GM18907 (cell line): Measurements from ENCODE around the gene HOXD8.
A peak's percentile ranks its signal among the peaks of the same experiment; 100 is the strongest.

Experiments used
- ATAC-seq: cut with Tn5 transposase; IDR thresholded peaks from one replicate; pipeline ENCODE4 v1.9.1; 2021; ENCODE audit warnings: mild to moderate bottlenecking, moderate library complexity; ENCODE audit not compliant: unreplicated experiment

HOXD8 gene

DNA sequence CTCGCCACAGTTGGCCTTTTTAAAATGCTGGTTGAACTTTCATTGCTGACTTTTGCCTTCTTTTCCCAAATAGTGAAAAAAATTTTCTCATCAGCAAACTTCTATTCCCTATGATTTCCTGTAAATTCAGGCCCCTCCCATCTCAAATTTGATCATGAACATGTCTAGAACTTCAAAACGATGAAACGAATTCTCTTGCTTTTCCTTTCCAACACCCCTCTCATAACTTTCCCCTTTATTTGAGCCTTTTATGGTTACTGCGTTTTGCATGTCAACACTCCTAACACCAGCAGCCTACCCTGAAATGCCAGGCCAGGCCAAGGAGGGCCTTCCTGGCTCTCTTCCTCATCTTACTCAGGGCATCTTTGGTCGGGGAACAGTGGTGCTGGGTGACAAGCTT is 38.6 kb upstream of the HOXD8 start:
- ATAC-seq, result no peak

DNA sequence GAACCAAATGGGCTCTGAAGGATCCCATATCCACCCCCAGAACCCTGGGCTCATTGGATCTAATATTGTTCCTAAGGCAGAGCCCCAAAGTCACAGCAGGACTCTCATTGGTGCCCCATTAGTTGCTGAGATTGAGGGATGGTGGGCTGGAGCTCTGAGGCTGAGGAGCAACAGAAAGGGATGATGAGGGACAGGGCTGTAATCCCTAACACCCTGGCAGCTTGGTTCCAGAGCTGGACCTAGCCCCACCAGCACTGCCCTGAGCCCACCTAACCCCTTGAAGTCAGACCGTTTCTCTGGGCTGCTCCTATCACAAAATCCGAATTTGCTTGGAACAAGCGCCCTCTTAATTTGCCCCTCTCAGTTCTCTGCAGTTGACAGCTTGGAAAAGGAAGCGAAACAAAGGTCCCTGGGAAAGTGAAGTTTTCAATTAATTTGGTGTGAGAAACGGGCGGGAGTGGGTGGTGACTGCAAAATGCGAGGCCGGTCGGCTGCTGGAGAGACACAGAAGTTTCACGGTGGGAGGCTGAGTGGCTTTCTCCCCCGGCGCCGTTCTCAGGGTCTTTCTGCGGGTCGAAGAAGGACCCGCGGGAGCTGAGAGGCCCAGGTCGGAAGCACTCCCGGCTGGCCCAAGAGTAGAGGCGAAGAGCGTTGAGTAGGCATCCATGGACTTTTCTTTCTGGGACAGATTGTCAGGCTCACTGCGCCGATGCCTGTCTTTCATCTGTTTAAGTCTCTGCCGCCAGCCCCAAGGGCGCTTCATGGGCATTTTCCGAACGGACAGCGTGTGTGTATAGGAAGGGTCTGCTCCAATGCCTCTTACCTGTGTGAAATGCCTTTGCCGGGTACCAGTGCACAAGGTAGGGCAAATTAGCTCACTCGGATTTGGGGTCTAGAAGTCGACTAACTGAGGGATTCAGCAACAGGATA is 37.9 kb upstream of the HOXD8 start:
- ATAC-seq, result no peak

DNA sequence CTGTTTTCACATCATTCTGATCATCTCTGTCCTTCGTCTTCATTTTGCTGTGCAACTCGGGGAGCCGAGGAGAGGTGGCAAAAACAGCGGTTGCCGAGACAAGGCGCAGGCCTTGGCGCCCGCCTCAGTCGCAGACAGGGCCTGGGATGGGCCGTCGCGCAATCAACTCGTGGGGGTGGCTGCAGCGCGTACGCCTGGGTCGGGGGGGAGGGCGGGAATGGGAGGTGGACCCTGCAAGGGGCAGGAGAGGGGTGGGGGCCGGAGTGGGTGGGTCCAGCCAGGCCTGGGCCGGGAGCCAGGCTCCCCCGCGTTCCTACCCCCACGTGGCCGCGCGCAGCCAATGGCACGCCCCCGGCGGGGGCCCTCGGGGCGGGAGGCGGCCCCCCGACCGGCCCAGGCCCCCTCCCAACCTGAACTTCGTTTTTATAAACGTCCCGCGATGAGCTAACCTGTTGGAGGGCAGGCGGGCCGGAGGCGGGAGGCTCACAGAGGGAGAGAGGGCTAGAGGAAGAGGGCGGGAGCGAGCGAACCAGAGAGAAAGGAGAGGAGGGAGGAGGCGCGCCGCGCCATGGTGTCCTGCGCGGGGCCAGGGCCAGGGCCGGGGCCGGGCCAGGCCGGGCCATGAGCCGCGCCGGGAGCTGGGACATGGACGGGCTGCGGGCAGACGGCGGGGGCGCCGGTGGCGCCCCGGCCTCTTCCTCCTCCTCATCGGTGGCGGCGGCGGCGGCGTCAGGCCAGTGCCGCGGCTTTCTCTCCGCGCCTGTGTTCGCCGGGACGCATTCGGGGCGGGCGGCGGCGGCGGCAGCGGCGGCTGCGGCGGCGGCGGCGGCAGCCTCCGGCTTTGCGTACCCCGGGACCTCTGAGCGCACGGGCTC is 37.0 kb upstream of the HOXD8 start, which contains the start of gene HOXD13:
TSS of gene HOXD13 (plus strand) at position 452 of the 875 bp plus-strand sequence. CDS start at position 622, 170 bp downstream.
- ATAC-seq, result no peak

DNA sequence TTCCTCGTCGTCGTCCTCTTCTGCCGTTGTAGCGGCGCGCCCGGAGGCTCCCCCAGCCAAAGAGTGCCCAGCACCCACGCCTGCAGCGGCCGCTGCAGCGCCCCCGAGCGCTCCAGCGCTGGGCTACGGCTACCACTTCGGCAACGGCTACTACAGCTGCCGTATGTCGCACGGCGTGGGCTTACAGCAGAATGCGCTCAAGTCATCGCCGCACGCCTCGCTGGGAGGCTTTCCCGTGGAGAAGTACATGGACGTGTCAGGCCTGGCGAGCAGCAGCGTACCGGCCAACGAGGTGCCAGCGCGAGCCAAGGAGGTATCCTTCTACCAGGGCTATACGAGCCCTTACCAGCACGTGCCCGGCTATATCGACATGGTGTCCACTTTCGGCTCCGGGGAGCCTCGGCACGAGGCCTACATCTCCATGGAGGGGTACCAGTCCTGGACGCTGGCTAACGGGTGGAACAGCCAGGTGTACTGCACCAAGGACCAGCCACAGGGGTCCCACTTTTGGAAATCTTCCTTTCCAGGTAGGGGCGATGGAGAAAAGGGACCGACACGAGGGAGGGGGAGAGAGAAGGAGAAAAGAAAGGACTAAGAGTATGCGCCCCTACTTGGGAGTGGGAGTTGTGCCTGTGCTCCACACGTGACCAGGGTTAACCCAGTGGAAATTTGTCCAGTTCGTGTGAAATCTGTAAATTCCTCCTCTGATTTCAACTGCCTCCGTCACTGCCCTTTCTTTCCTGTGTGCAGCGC is 36.2 kb upstream of the HOXD8 start:
- ATAC-seq, result no peak

DNA sequence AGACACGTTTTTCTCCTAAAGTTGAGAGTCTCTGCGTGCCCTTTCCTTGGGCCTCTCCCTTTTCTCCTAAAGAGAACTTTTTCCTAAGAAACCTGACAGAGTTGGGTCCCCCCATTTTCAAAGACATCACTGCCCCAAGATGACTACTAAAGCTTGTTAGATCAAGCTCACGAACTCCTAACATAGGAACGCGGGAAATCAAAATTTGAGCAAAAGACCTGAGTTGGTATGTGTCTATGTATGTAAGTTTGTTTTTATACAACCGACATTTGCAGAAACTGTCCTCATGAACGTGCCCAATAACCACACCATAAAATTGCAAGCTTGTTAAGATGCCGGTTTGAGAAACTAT is 35.6 kb upstream of the HOXD8 start:
- ATAC-seq, result no peak

DNA sequence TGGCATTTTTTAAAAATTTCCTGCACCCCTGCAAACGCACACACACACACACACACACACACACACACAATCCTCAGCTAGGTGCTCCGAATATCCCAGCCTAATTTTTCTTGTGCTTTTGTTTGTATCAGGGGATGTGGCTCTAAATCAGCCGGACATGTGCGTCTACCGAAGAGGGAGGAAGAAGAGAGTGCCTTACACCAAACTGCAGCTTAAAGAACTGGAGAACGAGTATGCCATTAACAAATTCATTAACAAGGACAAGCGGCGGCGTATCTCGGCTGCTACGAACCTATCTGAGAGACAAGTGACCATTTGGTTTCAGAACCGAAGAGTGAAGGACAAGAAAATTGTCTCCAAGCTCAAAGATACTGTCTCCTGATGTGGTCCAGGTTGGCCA is 35.2 kb upstream of the HOXD8 start:
- ATAC-seq, result no peak

DNA sequence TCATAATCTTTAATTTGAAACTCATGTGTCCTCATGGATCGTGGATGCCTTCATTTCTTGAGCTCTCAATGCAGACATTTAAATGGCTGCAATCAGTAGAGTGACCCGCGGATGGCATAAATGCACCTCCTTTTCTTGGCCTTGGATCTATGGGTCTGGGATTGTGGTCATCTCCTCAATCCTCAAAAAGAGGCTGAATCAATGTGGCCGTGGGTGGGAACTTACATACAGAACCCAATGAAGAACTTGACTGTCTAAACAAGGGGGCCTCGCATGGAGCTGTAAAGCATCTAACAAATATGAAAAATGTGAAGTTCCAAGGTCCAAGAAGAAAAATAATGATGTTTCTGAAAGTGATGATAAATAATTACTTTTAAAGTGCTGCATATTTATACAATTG is 34.1 kb upstream of the HOXD8 start:
- ATAC-seq, result no peak

DNA sequence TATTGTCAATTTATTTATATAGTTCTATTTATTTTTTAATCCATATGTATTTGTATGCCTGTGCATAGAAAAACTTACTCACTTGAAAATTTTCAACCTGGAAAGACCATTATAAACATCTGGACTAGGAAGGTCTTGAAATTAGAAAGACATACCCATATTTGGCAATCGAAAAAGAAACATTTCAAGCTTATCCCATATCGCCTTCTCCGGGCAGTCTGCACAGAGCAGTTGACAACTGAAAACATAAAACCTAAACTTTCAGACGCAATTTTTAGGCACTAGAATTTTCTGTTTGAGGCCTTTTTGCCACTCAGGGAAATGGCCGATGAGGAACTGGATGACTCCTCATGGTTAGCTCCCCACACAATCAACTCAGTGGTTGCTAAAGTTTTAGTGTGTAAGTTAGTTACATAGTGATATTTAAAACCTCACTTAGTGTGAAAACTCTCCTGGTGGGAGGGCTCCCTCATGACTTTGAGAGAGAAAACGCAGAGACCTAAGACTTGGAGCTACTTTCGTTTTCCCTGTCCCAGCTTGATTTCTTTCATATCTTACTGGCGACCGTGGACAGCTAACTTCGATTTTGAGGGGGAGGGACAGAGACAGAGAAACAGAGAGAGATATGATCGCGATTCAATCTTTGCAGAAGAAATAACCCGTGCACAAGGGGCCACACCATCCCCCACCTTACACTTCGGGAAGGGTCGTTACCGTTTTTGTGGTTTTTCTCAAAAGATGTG is 33.1 kb upstream of the HOXD8 start:
- ATAC-seq, result no peak

DNA sequence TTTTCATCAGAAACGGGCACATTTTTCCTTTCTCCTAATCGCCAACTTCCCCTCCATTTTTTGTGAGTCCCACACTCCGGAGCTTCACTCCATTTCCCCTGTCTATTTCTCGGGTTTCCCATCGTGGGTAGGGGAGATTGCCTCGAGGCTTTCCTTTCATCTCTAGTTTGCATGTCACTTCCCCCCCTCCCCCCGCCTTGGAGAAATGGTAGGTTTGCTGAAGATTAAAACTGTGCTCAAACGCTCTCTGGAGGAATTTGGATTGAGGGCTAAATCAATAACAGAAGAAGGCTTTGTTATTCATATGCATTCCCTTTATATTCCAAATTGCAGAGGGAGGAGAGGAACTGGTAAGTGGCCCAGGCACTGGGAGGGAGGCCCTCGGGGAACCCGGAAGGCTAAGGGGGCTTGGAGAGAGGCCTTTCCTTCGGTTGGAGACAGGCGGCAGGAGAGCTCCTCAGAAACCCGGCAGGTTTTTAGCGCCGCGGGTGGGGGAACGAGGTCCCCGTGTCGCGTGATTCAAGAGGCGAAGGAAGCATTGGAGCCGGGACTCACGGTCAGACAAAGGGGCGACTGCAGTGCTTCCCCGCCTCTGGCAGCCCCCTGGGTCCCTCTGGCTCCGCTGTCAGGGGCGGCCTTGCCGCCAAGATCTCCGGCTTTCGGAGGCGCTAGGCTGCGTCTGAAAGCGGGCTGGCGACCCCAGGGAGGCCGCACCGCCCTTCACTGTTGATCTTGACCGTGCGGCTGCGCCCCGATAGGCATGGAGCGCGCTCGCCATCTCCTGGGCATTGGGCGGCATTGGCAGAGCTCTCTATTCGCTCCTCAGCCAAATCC is 32.3 kb upstream of the HOXD8 start:
- ATAC-seq, result peak; percentile 93

DNA sequence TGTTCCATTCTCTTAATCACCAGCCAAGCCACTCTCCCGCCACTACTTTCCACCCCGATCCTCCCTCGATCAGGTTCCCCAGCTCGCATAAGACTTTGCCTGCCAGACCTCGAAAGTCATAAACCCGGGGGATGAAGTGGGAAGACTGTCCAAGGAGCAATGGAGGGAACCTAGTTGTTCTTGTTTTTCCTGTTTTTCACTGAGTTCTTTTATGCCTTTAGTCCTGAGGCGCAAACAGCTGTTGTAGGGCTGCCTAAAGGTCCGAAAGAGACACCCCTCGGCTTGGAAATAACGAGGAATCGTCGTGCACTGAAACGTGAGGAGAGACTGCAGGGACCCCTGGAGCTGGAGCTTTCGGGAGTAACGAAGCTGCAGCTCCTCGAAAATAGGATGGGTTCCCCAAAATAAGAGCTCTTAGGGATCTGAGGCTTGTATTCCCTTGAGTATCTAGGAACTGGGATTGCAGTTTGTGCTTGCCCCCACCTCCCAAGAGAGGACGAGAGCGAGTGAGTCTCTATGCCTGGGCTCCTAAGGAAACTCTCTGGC is 31.6 kb upstream of the HOXD8 start:
- ATAC-seq, result no peak

DNA sequence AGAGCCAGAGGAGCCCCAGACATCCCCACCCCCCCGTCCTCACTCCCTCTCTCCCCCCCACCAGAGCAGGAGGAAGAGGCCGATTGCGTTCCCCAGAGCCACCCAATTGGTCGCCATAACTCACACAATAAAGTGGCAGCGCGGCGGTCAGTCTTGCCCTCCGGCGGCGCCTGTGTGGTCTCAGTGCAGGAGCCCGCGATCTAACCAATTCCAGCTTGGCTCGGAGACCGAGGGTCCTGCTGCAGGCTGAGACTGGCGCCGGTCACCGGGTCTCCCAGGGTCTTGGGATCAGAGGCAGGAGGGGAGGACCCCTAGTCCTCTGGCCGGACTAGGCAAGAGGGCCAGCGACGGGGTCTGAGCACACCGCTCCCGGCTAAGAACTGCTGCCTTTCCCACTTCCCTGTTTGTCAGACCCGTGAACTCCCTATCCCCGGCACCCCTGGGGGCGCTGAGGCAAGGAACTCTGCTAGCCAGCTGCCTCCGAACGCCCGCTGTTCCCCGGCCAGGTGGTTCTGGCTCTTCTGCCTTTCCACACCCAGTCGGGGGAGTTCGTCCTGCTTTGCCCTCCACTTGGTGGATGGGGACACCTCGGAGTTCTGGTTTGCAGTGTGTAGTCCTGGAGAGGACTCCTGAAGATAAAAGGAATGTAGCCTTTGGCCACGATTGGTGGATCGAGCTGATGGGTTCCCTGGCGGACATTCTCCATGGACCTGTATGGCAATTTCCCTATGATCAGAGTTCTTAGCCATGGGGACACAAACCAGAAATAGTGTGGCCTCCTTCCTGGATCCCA is 30.9 kb upstream of the HOXD8 start:
- no peak for ATAC-seq

DNA sequence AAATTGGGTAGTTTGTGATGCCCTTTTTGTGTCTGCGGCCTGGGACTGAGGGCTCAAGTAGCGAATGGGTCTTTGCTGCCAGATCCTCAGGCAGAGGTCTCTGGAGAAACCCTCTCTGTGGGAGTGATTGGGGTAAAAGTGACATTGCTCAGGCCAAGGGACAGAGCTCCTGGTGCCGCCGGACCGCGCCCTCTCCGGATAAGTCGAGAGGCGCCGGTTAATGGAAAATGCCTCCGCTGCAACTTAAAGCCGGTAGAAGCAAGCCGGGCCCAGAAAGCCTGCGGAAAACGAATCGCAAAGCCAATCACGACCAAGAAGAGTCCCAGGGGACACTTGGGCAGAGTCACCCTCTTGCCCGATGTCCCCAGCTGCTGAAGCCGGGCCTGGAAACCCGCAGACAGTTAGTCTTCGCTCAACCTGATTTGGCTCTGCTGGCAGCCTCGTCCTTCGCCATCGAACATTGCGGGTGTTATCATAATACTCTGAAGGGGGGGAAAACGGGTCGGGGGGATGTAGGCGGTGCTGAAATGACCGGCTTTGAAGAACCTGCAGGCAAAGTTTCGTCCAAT is 30.3 kb upstream of the HOXD8 start:
- no peak for ATAC-seq

DNA sequence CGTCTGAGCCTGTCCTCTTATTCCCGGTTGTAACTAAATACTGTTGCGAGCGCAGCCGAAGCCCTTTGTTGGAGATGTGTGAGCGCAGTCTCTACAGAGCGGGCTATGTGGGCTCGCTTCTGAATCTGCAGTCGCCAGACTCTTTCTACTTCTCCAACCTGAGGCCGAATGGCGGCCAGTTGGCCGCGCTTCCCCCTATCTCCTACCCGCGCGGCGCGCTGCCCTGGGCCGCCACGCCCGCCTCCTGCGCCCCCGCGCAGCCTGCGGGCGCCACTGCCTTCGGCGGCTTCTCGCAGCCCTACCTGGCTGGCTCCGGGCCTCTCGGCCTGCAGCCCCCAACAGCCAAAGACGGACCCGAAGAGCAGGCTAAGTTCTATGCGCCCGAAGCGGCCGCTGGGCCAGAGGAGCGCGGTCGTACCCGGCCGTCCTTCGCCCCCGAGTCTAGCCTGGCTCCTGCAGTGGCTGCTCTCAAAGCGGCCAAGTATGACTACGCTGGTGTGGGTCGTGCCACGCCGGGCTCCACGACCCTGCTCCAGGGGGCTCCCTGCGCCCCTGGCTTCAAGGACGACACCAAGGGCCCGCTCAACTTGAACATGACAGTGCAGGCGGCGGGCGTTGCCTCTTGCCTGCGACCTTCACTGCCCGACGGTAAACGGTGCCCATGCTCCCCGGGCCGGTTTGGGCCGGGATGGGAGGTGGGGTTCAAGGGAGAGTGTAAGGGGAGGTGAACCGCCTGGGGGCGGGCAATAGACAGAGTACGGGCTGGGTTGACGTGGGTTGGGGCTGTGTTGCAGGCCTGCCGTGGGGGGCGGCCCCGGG is 29.6 kb upstream of the HOXD8 start, which contains the start of gene HOXD12:
TSS of gene HOXD12 (plus strand) at position 68 of the 819 bp plus-strand sequence. CDS start at position 75, 7 bp downstream.
- no peak for ATAC-seq

DNA sequence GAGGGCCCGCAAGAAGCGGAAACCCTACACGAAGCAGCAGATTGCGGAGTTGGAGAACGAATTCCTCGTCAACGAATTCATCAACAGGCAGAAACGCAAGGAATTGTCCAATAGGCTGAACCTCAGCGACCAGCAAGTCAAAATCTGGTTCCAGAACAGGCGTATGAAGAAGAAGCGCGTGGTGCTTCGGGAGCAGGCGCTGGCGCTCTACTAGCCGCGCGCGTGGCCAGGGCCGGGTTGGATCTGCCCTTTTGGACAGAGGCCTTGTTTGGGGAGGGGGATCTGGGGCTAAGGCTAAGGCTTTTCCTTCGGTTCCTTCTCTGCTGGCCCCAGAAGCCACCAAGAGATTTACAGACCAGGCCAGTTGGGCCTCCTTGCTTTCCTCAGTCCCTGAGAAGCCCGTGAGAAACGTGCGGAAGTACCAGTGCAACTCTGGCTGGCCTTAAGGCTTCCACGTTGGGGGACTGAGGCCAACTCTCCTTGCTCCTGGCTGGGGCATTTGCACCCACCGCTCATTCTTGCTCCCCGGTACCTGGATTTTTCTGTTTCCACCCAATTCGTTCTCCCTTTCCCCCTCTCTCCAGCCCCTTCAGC is 28.9 kb upstream of the HOXD8 start:
- no peak for ATAC-seq

DNA sequence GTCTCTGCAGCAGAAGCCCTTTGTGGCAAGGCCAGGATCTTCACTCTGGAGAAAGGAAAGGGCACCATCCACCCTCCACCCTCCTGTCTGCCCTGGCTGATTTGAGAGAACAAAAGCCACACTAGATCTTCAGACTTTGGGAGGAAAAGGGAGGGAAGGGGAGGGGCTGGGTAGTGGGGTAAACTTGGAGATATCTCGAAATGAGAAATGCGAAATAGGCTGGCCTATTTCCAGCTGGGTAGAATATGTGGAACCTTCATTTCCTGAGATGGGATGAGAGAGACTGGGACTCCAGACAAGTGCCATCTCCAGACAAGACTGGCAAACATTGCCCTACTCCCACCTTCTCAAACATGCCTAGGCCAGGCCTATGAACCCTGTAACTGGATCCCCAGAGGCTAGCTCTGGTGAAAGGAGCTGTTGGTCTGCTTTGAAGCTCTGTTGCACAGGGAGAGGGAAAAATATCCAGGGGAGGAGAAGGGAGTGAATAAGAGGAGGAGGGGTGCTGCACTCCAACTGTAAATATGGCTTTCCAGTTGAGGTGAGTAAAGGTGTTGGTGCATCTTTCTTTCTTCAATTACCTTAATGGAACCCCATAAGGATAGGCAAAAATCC is 28.2 kb upstream of the HOXD8 start:
- no peak for ATAC-seq

DNA sequence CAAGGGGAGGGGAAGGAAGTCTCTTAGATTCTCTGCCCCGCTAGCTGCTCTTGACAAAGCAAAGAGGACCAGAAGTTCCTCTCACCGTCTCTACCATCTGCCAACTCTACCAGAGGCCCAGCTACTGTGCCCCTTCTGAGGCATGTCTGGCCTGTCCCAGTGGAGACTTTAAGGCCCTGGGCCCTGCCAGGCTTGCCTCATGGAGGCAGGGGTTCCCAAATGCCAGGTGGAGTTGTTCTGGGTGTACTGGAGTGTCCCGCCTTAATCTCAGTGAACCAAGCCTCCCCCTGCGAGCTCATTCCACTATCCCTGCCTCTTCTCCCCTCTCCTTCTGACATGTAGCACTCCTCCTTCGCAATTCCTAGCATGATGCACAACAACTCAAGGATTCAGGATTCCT is 27.7 kb upstream of the HOXD8 start:
- no peak for ATAC-seq
